Adrenal gland (tissue), 5 donors: ENCODE measurements around the gene ANP32A.

ENCODE experiments used
- CTCF ChIP-seq, 6 experiments: fragments of 450-650 bp in 4 of 6; fragments of 200-600 bp in 2 of 6; sonication (generic) in 1 of 6; IDR thresholded peaks; 1 replicate in 5 of 6; 2 replicates in 1 of 6; pipeline versions ENCODE4 v1.5.1 to v1.8.0; 2016 to 2021; ENCODE audit warnings: antibody characterized with exemption in 6 of 6, mild to moderate bottlenecking in 2 of 6, moderate library complexity in 1 of 6
- POLR2A ChIP-seq, 2 donors: fragments of 450-650 bp; IDR thresholded peaks; one replicate each; pipeline ENCODE4 v1.6.1; 2017; ENCODE audit warnings: antibody characterized with exemption in 2 of 2, mild to moderate bottlenecking in 2 of 2, moderate library complexity in 1 of 2
- donor health status: DM: no; HTN: no; CAD: no.

GRCh38 chr15:68862415-68862814 is 41.7 kb upstream of the ANP32A start:
- TF ChIP-seq CTCF (IDR thresholded peaks at IDR 0.05) (no peak), POLR2A (IDR thresholded peaks at IDR 0.05) (no peak)
